ENCODE results near the gene BCCIP. TPM values are rescaled to one million over a fixed set of nuclear protein-coding genes. Genes with fewer than 3 reads are reported as not detected.

The BCCIP gene
- total and polyA plus RNA-seq, 10 donors = 30.2 to 61.3 (median 35.4) TPM

DNA sequence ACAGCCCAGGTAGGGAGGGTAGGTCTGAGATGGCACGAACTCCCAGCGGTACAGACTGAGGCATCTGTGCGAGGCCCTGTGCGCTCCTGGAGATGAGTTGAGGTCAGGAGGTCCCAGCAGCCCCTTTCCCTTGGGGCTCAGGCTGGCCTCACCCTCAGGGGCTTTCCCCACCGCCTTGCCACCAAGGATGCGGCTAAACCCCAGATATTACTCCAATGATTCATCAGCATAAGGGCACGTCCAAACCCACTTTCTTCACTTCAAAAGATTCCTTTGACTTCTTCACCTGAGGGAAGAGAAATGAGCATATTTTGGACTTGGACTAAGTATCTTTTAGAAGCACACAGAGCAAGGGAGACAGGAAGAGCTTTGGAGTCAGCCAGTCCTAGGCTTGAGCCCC, 20.6 kb upstream of the BCCIP start:
- TF ChIP-seq POLR2A (IDR thresholded peaks at IDR 0.05) = no peak
- TF ChIP-seq, protein P1, sequence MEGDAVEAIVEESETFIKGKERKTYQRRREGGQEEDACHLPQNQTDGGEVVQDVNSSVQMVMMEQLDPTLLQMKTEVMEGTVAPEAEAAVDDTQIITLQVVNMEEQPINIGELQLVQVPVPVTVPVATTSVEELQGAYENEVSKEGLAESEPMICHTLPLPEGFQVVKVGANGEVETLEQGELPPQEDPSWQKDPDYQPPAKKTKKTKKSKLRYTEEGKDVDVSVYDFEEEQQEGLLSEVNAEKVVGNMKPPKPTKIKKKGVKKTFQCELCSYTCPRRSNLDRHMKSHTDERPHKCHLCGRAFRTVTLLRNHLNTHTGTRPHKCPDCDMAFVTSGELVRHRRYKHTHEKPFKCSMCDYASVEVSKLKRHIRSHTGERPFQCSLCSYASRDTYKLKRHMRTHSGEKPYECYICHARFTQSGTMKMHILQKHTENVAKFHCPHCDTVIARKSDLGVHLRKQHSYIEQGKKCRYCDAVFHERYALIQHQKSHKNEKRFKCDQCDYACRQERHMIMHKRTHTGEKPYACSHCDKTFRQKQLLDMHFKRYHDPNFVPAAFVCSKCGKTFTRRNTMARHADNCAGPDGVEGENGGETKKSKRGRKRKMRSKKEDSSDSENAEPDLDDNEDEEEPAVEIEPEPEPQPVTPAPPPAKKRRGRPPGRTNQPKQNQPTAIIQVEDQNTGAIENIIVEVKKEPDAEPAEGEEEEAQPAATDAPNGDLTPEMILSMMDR (IDR thresholded peaks at IDR 0.05 in 8 of 11, conservative IDR thresholded peaks at IDR 0.05 in 3 of 11) = no peak
- TF ChIP-seq POLR2AphosphoS5 (IDR thresholded peaks at IDR 0.05) = no peak
- H3K27me3 ChIP-seq (replicated peaks in 1 of 7) = no peaks in the 10 kb centered on the region
- H3K27ac ChIP-seq = no peak overlapping the region
- intact Hi-C loops (cut with DNase I; ENCODE audit: low total_unique reads) = no loop called here
- WGBS, 5 donors = 87 to 98% (median 91%) methylated on average over 7 of the region's 7 CpGs
- DNase-seq = no peak
- H3K9me3 ChIP-seq = no peaks in the 10 kb centered on the region
- H3K4me1 ChIP-seq = no peaks in the 10 kb centered on the region
- H3K36me3 ChIP-seq = peaks cover 0 to 100% (median 55%) of the 10 kb centered on the region in 6 donors
- no peak overlapping the region for H3K4me3 ChIP-seq

DNA sequence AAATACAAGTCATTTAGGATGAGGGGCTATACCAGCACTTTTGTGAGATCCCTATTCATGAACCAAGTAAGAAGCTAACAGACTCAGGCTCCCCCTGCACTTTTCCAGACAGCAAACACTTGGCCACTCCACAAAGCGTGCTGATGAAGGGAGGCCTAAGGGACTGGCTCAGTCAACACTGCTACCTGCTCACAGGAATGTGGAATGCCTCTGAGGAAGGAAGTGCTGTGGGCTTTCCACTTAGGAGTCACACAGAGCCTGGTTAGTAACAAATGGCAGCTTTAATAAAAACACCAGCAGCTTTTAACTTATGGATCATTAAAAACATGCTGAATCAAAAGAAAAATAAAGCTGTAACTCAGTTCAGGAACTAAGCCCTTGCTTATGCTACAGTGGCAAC, 15.3 kb upstream of the BCCIP start:
- DNase-seq = no peak
- TF ChIP-seq POLR2A (IDR thresholded peaks at IDR 0.05) = no peak
- TF ChIP-seq, protein P1 (IDR thresholded peaks at IDR 0.05 in 8 of 11, conservative IDR thresholded peaks at IDR 0.05 in 3 of 11) = no peak
- no peak for TF ChIP-seq POLR2AphosphoS5 (IDR thresholded peaks at IDR 0.05)
- intact Hi-C loops (cut with DNase I; ENCODE audit: low total_unique reads) = no loop called here
- Histone ChIP-seq H3K36me3 (peaks cover 0 to 99% (median 61%) of the 10 kb centered on the region in 6 donors), H3K27me3 (replicated peaks in 1 of 7) (no peaks in the 10 kb centered on the region), H3K4me1 (no peaks in the 10 kb centered on the region), H3K4me3 (no peak overlapping the region), H3K9me3 (no peaks in the 10 kb centered on the region), H3K27ac (no peak overlapping the region)
- 95 to 100% (median 100%) methylated on average over 1 of the region's 1 CpG for WGBS, 5 donors

DNA sequence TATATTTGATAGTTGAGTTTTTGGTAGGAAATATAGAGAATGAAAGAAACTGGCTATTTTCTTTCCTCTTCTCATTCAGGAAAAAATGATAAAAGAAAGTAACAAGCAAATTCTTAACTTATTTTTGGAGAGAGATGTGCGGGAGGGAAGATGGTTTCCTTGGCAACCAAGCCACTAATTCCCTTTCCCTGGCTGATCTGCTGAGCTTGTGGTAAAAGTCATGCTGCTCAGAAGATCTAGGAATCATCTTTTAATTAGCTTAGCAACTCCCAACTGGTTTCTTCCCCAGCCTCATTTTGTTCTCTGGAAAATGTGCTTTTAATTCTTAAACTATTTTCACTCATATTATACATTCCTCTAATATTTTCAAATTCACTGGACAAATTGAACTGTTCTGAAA, 12.1 kb upstream of the BCCIP start:
- DNase-seq = no peak
- no peaks in the 10 kb centered on the region for H3K9me3 ChIP-seq
- TF ChIP-seq, protein P1 (IDR thresholded peaks at IDR 0.05 in 8 of 11, conservative IDR thresholded peaks at IDR 0.05 in 3 of 11) = no peak
- intact Hi-C loops (cut with DNase I; ENCODE audit: low total_unique reads) = no loop called here
- H3K4me1 ChIP-seq = no peaks in the 10 kb centered on the region
- 75 to 92% (median 87%) methylated on average over 1 of the region's 1 CpG for WGBS, 5 donors
- peaks cover 0 to 99% (median 63%) of the 10 kb centered on the region in 6 donors for H3K36me3 ChIP-seq
- no peak overlapping the region for H3K4me3 ChIP-seq
- no peaks in the 10 kb centered on the region for H3K27me3 ChIP-seq (replicated peaks in 1 of 7)
- no peak overlapping the region for H3K27ac ChIP-seq

DNA sequence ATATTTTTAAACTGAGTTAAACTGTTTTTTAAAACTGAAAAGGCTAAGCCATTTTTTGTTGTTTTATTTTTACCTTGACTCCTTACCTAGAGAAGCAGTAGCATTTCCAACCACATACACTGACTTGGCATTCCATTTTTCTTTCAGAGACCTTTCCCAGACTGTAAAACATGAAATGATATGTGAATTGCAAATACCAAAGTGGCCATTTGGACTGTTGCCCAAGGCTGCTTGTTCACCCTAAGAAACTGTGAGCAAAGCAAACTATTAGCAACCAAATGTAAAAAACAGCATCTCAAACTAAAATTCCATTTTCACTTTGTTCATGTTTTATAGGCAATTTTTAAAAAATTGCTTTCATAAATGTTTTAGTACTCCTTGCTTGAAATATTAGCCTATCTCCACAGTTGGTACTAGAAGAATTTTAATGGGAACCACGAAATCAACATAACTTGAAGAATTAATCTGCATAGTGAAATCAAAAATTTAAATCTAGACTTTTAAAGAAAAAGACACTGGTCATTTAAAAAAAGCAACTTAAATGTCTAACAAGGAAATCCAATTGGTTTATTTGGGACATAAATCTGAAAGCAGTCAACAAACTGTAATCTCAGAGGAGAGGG, 11.1 kb upstream of the BCCIP start:
- Histone ChIP-seq H3K9me3 (no peaks in the 10 kb centered on the region), H3K36me3 (peaks cover 0 to 89% (median 53%) of the 10 kb centered on the region in 6 donors), H3K27ac (no peak overlapping the region), H3K4me1 (no peaks in the 10 kb centered on the region), H3K27me3 (replicated peaks in 1 of 7) (no peaks in the 10 kb centered on the region), H3K4me3 (no peak overlapping the region)
- no peak for DNase-seq
- TF ChIP-seq POLR2A (IDR thresholded peaks at IDR 0.05) (no peak), POLR2AphosphoS5 (IDR thresholded peaks at IDR 0.05) (no peak)
- TF ChIP-seq, protein P1 (IDR thresholded peaks at IDR 0.05 in 8 of 11, conservative IDR thresholded peaks at IDR 0.05 in 3 of 11) = no peak
- WGBS, 5 donors = 83 to 94% (median 87%) methylated on average over 1 of the region's 1 CpG
- intact Hi-C loops (cut with DNase I; ENCODE audit: low total_unique reads) = no loop called here
